Esophagus squamous epithelium (tissue), 5 donors: Measurements from ENCODE around the gene PLXND1. TPM values are rescaled to one million over a fixed set of nuclear protein-coding genes. Genes with fewer than 3 reads are reported as not detected.

Experiments
- DNase-seq: peaks from one replicate; lab custom pipeline; 2025; lab: John Stamatoyannopoulos, UW
- H3K27ac ChIP-seq, 4 donors: fragments of 200-600 bp; sonication (generic); one replicate each; pipeline ENCODE4 v1.5.1; 2016 to 2019; ENCODE audit warnings: mild to moderate bottlenecking in 1 of 4
- H3K27me3 ChIP-seq, 4 donors: fragments of 200-600 bp; sonication (generic); 1 replicate in 3 of 4; 2 replicates in 1 of 4; pipeline versions ENCODE4 v1.5.1 to v1.6.0; 2017 to 2021; ENCODE audit warnings: antibody characterized with exemption in 1 of 4
- H3K36me3 ChIP-seq, 3 donors: fragments of 200-600 bp; sonication (generic); one replicate each; pipeline ENCODE4 v1.5.1; 2016 to 2019
- H3K4me1 ChIP-seq, 3 donors: fragments of 200-600 bp; sonication (generic); one replicate each; pipeline ENCODE4 v1.5.1; 2017 to 2019
- H3K4me3 ChIP-seq, 4 donors: fragments of 200-600 bp; sonication (generic); 1 replicate in 3 of 4; 2 replicates in 1 of 4; pipeline ENCODE4 v1.5.1; 2016 to 2019; ENCODE audit warnings: mild to moderate bottlenecking in 2 of 4, moderate library complexity in 1 of 4
- H3K9me3 ChIP-seq, 3 donors: fragments of 200-600 bp; sonication (generic); one replicate each; pipeline ENCODE4 v1.5.1; 2016 to 2019
- CTCF ChIP-seq, 6 experiments: fragments of 450-650 bp in 4 of 6; fragments of 200-600 bp in 2 of 6; sonication (generic) in 2 of 6; IDR thresholded peaks; one replicate each; pipeline ENCODE4 v1.5.1; 2016 to 2019; ENCODE audit warnings: antibody characterized with exemption in 6 of 6, mild to moderate bottlenecking in 4 of 6, moderate library complexity in 4 of 6
- POLR2A ChIP-seq, 4 donors: fragments of 450-650 bp; IDR thresholded peaks; one replicate each; pipeline ENCODE4 v1.6.1; 2017; ENCODE audit warnings: antibody characterized with exemption in 4 of 4, mild to moderate bottlenecking in 4 of 4, moderate library complexity in 3 of 4
- WGBS, 2 donors: methylation state at CpG; one replicate each; pipeline ENCODE4 v1.1.5; 2018; 5-methylcytosine and 5-hydroxymethylcytosine counted together
- intact Hi-C: fragments of 100-400 bp; cut with DNase I; formaldehyde crosslinking; loops from one replicate; pipeline ENCODE4 v1.15.0; 2022
- total RNA-seq, 4 donors: library from RNA; depleted of rRNA; stranded (reverse); fragments of >200 nt; gene quantifications; one replicate each; pipeline ENCODE4 v1.1.0, GENCODE V29; 2016
- donor health status: DM: yes; HTN: yes; CAD: no.

The PLXND1 gene
- total RNA-seq, 4 donors from 2014 or later, result 4.5 to 66.0 (median 24.4) TPM

DNA sequence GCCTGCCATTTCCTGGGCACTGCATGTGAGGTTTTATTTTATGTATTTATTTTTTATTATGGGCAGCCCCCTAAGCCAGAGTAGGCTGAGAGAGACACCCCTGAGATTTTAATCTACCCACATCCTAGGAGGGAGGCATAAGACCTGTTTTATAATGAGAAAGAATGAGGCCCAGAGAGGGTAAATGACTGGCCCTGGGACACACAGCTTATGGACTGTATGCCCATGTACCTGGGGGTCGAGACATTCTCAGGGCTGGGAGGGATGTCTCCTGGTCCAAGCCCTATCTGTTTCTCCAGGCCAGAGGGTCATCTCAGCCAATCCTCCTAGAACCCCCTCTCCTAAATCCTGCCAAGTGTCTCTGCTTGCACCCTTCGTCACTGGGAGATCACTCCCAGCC lies 6.1 kb downstream of the PLXND1 start:
- Histone ChIP-seq H3K4me3 (no peak overlapping the region), H3K36me3 (no peaks in the 10 kb centered on the region), H3K9me3 (no peaks in the 10 kb centered on the region), H3K4me1 (peaks cover 46 to 100% (median 61%) of the 10 kb centered on the region in 3 donors), H3K27ac (peak overlapping the region; percentile 32 to 94 (median 84)), H3K27me3 (peaks cover 0 to 9% (median 0%) of the 10 kb centered on the region in 4 donors)
- TF ChIP-seq POLR2A (IDR thresholded peaks at IDR 0.05), result no peak
- TF ChIP-seq CTCF (IDR thresholded peaks at IDR 0.05), result no peak
- DNase-seq, result no peak
- WGBS, 2 donors, result 62 to 80% methylated on average over 1 to 2 of the region's 2 CpGs
- intact Hi-C loops, result loop anchor here (10.0 kb wide), 1 partner anchor 116 kb away; no protein-coding TSS in a partner anchor

DNA sequence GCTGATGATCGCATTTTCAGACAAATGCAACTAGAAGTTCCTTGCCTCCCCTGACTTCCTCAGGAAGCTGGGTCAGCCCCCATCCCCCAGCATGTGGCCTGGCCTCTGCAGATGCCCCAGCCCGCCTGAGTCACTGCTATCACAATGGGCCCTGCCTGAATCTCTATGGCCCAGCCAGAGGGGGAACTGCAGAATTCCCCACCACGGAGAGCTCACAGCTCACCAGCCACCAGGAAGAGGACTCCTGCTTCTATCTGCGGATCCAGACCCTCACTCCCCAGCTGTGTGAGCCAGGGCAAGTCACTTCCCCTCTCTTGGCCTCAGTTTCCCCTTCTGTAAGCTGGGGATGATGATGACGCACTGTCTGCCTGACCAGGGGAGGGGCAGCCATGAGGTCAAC lies 6.9 kb downstream of the PLXND1 start:
- TF ChIP-seq CTCF (IDR thresholded peaks at IDR 0.05) (no peak), POLR2A (IDR thresholded peaks at IDR 0.05) (no peak)
- H3K27me3 ChIP-seq, result peaks cover 0 to 2% (median 0%) of the 10 kb centered on the region in 4 donors
- H3K4me3 ChIP-seq, result peak overlapping the region in 1 of 4 donors; percentile 18
- DNase-seq, result no peak
- H3K36me3 ChIP-seq, result no peaks in the 10 kb centered on the region
- 49% methylated on average over 4 of the region's 5 CpGs; no CpG with 5 or more reads in 1 of the 2 donors for WGBS, 2 donors
- H3K27ac ChIP-seq, result peak overlapping the region; percentile 67 to 94 (median 84)
- intact Hi-C loops, result loop anchor here (10.0 kb wide), 1 partner anchor 115 kb away; no protein-coding TSS in a partner anchor
- H3K4me1 ChIP-seq, result peaks cover 44 to 100% (median 68%) of the 10 kb centered on the region in 3 donors
- H3K9me3 ChIP-seq, result no peaks in the 10 kb centered on the region

DNA sequence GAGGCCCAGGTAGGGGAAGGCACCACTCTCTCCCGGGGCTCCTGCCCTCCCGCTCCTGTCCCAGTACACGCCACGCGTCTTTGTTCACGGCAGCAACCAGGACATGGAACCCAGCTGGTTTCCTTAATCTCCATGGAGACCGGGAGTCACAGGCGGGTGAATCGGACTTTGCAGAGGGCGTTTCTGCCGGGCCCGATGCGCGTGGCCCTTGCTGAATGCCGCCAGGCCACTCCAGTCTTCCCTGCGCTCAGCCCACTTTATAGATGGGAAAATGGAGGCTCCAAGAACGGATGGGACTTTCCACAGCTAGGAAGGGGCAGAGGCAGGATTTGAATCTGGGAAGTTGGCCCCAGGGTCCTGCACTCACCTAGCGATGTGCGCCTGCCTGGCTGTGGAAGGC lies 7.4 kb downstream of the PLXND1 start:
- intact Hi-C loops, result no loop called here
- H3K4me3 ChIP-seq, result peak overlapping the region in 1 of 4 donors; percentile 18
- H3K9me3 ChIP-seq, result no peaks in the 10 kb centered on the region

GRCh38 chr3:129598484-129598883 lies 8.0 kb downstream of the PLXND1 start:
- TF ChIP-seq POLR2A (IDR thresholded peaks at IDR 0.05) (no peak), CTCF (IDR thresholded peaks at IDR 0.05) (no peak)
- Histone ChIP-seq H3K4me3 (no peak overlapping the region), H3K4me1 (peaks cover 40 to 100% (median 76%) of the 10 kb centered on the region in 3 donors), H3K36me3 (no peaks in the 10 kb centered on the region), H3K9me3 (no peaks in the 10 kb centered on the region), H3K27me3 (no peaks in the 10 kb centered on the region), H3K27ac (peak overlapping the region; percentile 67 to 94 (median 84))
- intact Hi-C loops, result no loop called here
- 94 to 95% methylated on average over 4 to 5 of the region's 11 CpGs for WGBS, 2 donors
- no peak for DNase-seq

More for the DNA sequence above, 7.4 kb downstream of the PLXND1 start:
- 52 to 79% methylated on average over 10 to 17 of the region's 19 CpGs for WGBS, 2 donors
- peak overlapping the region; percentile 67 to 94 (median 84) for H3K27ac ChIP-seq
- H3K36me3 ChIP-seq, result no peaks in the 10 kb centered on the region
- DNase-seq, result no peak
- H3K4me1 ChIP-seq, result peaks cover 40 to 100% (median 74%) of the 10 kb centered on the region in 3 donors
- no peak for TF ChIP-seq CTCF (IDR thresholded peaks at IDR 0.05)
- H3K27me3 ChIP-seq, result no peaks in the 10 kb centered on the region

- no peak for DNase-seq
- Histone ChIP-seq H3K4me3 (peak overlapping the region in 1 of 4 donors; percentile 50), H3K9me3 (no peaks in the 10 kb centered on the region), H3K36me3 (no peaks in the 10 kb centered on the region), H3K27me3 (no peaks in the 10 kb centered on the region), H3K4me1 (peaks cover 40 to 100% (median 81%) of the 10 kb centered on the region in 3 donors), H3K27ac (peak overlapping the region; percentile 67 to 94 (median 84))
- WGBS, 2 donors, result 42 to 60% methylated on average over 2 to 4 of the region's 5 CpGs
- TF ChIP-seq CTCF (IDR thresholded peaks at IDR 0.05), result no peak
- no peak for TF ChIP-seq POLR2A (IDR thresholded peaks at IDR 0.05)
- intact Hi-C loops, result no loop called here
Measured at GRCh38 chr3:129598000-129598381, 8.5 kb downstream of the PLXND1 start.
